Measurements from ENCODE around the gene PRIMPOL.
A peak's percentile ranks its signal among the peaks of the same experiment; 100 is the strongest.
"Not testable (repeated sequence)": the region's sequence is repeated elsewhere in the genome, so short reads cannot be mapped to it uniquely, and the experiment has no call there.

The PRIMPOL gene

GRCh38 chr4:184649026-184649970 is at the start of gene PRIMPOL, which contains the start of gene CASP3:
TSS of gene PRIMPOL (plus strand) at chr4:184649738. CDS start at chr4:184657141, 7,403 bp downstream.
TSS of gene CASP3 (minus strand) at chr4:184649447. CDS start at chr4:184638453, 10,994 bp downstream.
- peak; percentile 96 to 97 for DNase-seq

GRCh38 chr4:184600982-184601381 is 48.6 kb upstream of the PRIMPOL start:
- not testable (repeated sequence) for DNase-seq

- DNase-seq = not testable (repeated sequence)
Observed at GRCh38 chr4:184602857-184603256, 46.7 kb upstream of the PRIMPOL start.

GRCh38 chr4:184607429-184607828 is 42.1 kb upstream of the PRIMPOL start:
- DNase-seq = not testable (repeated sequence)

- DNase-seq = no peak
Observed at GRCh38 chr4:184612074-184612473, 37.5 kb upstream of the PRIMPOL start.

GRCh38 chr4:184613405-184613804 is 36.1 kb upstream of the PRIMPOL start:
- DNase-seq = no peak

- no peak for DNase-seq
Observed at GRCh38 chr4:184614509-184614908, 35.0 kb upstream of the PRIMPOL start.

GRCh38 chr4:184616168-184616567 is 33.4 kb upstream of the PRIMPOL start:
- DNase-seq = not testable (repeated sequence)

- DNase-seq = no peak
Observed at GRCh38 chr4:184616633-184617551, 32.6 kb upstream of the PRIMPOL start.

- DNase-seq = no peak
Observed at GRCh38 chr4:184617600-184618196, 31.8 kb upstream of the PRIMPOL start.

- DNase-seq = no peak
Observed at GRCh38 chr4:184620212-184620867, 29.2 kb upstream of the PRIMPOL start.

- no peak for DNase-seq
Observed at GRCh38 chr4:184621518-184621917, 28.0 kb upstream of the PRIMPOL start.

GRCh38 chr4:184624504-184624903 is 25.0 kb upstream of the PRIMPOL start:
- not testable (repeated sequence) for DNase-seq

- no peak for DNase-seq
Observed at GRCh38 chr4:184624972-184625554, 24.5 kb upstream of the PRIMPOL start.

- DNase-seq = not testable (repeated sequence)
Observed at GRCh38 chr4:184625783-184626596, 23.5 kb upstream of the PRIMPOL start.

- DNase-seq = no peak
Observed at GRCh38 chr4:184628103-184628502, 21.4 kb upstream of the PRIMPOL start.

GRCh38 chr4:184632842-184633241 is 16.7 kb upstream of the PRIMPOL start:
- DNase-seq = no peak

- no peak for DNase-seq
Observed at GRCh38 chr4:184635381-184635780, 14.2 kb upstream of the PRIMPOL start.

GRCh38 chr4:184636144-184636543 is 13.4 kb upstream of the PRIMPOL start:
- no peak for DNase-seq

- DNase-seq = no peak
Observed at GRCh38 chr4:184636897-184637296, 12.6 kb upstream of the PRIMPOL start.

- no peak for DNase-seq
Observed at GRCh38 chr4:184641022-184641421, 8.5 kb upstream of the PRIMPOL start.

All from hippocampal formation (tissue), 2 donors.